Activated T-helper 1 cell treated with anti-CD3 and anti-CD28 coated beads, Interleukin-12 subunit alpha, Interleukin-12 subunit beta, Interleukin-2, Interleukin-4 antibody, amounts not matched to agents 30 ng/mL and 10 ng/mL and 1 ng/mL, durations not matched to agents 14 hours and 24 hours and 36 hours (primary cell): ENCODE data around the gene FAM3C. TPM values are rescaled to one million over a fixed set of nuclear protein-coding genes. Genes with fewer than 3 reads are reported as not detected.

Source experiments
- DNase-seq: peaks from one replicate; pipeline ENCODE4 v3.0.0; 2021; ENCODE audit warnings: low spot score
- H3K27ac Mint-ChIP-seq: one replicate; pipeline ENCODE4 v1.8.0; 2021; ENCODE audit warnings: mild to moderate bottlenecking, mixed read lengths
- H3K27me3 Mint-ChIP-seq: one replicate; pipeline ENCODE4 v1.8.0; 2022; ENCODE audit warnings: mild to moderate bottlenecking, moderate library complexity, mixed read lengths; ENCODE audit not compliant: insufficient read depth
- H3K36me3 Mint-ChIP-seq: one replicate; pipeline ENCODE4 v1.8.0; 2021; ENCODE audit warnings: low read depth, mixed read lengths
- H3K4me1 Mint-ChIP-seq: one replicate; pipeline ENCODE4 v1.8.0; 2021; ENCODE audit warnings: low read depth, mixed read lengths
- H3K4me3 Mint-ChIP-seq: one replicate; pipeline ENCODE4 v1.8.0; 2021; ENCODE audit warnings: mild to moderate bottlenecking, moderate library complexity, mixed read lengths
- H3K9me3 Mint-ChIP-seq: one replicate; pipeline ENCODE4 v1.8.0; 2021; ENCODE audit warnings: mixed read lengths
- intact Hi-C: fragments of 100-400 bp; cut with micrococcal nuclease; formaldehyde crosslinking; loops from one replicate; pipeline ENCODE4 v1.15.1; 2024
- total RNA-seq: library from RNA; stranded (reverse); gene quantifications from 2 replicates; pipeline ENCODE4 v1.2.3, GENCODE V29; 2022

FAM3C gene
- total RNA-seq, 1 donor from 2014 or later, result 103 TPM

GRCh38 chr7:121360564-121360963 is 35.5 kb downstream of the FAM3C start:
- H3K4me1 Mint-ChIP-seq, result peaks cover 13% of the 10 kb centered on the region
- no peaks in the 10 kb centered on the region for H3K27me3 Mint-ChIP-seq
- H3K9me3 Mint-ChIP-seq, result no peaks in the 10 kb centered on the region
- DNase-seq, result no peak
- H3K36me3 Mint-ChIP-seq, result peaks cover 58% of the 10 kb centered on the region
- no peak overlapping the region for H3K4me3 Mint-ChIP-seq
- H3K27ac Mint-ChIP-seq, result peak overlapping the region; percentile 4
- intact Hi-C loops, result loop anchor here (10.0 kb wide), 2 partner anchors 376 to 406 kb away; partner anchors contain the start of genes CPED1 and ING3

GRCh38 chr7:121355574-121355973 is 40.5 kb downstream of the FAM3C start:
- Mint-ChIP-seq H3K36me3 (peaks cover 60% of the 10 kb centered on the region), H3K27me3 (no peaks in the 10 kb centered on the region), H3K9me3 (no peaks in the 10 kb centered on the region), H3K4me3 (no peak overlapping the region), H3K27ac (no peak overlapping the region), H3K4me1 (peaks cover 26% of the 10 kb centered on the region)
- DNase-seq, result no peak
- intact Hi-C loops, result no loop called here

GRCh38 chr7:121352323-121352722 is 43.8 kb downstream of the FAM3C start:
- Mint-ChIP-seq H3K4me1 (peaks cover 26% of the 10 kb centered on the region), H3K4me3 (no peak overlapping the region), H3K27me3 (no peaks in the 10 kb centered on the region), H3K27ac (no peak overlapping the region), H3K9me3 (no peaks in the 10 kb centered on the region), H3K36me3 (peaks cover 52% of the 10 kb centered on the region)
- DNase-seq, result no peak
- intact Hi-C loops, result no loop called here

- intact Hi-C loops, result no loop called here
- no peak for DNase-seq
- no peak overlapping the region for H3K4me3 Mint-ChIP-seq
Measured at GRCh38 chr7:121351682-121352081, 44.4 kb downstream of the FAM3C start.

GRCh38 chr7:121344497-121344896 is 51.6 kb downstream of the FAM3C start:
- Mint-ChIP-seq H3K27me3 (no peaks in the 10 kb centered on the region), H3K36me3 (peaks cover 35% of the 10 kb centered on the region), H3K9me3 (no peaks in the 10 kb centered on the region), H3K27ac (no peak overlapping the region), H3K4me3 (no peak overlapping the region), H3K4me1 (no peaks in the 10 kb centered on the region)
- intact Hi-C loops, result no loop called here
- no peak for DNase-seq

More at GRCh38 chr7:121351682-121352081, 44.4 kb downstream of the FAM3C start:
- Mint-ChIP-seq H3K4me1 (peaks cover 21% of the 10 kb centered on the region), H3K27ac (no peak overlapping the region), H3K36me3 (peaks cover 52% of the 10 kb centered on the region), H3K9me3 (no peaks in the 10 kb centered on the region), H3K27me3 (no peaks in the 10 kb centered on the region)

GRCh38 chr7:121344093-121344492 is 52.0 kb downstream of the FAM3C start:
- H3K4me1 Mint-ChIP-seq, result no peaks in the 10 kb centered on the region
- no peak overlapping the region for H3K4me3 Mint-ChIP-seq
- H3K27ac Mint-ChIP-seq, result no peak overlapping the region
- H3K27me3 Mint-ChIP-seq, result no peaks in the 10 kb centered on the region
- no peak for DNase-seq
- no peaks in the 10 kb centered on the region for H3K9me3 Mint-ChIP-seq
- intact Hi-C loops, result no loop called here
- peaks cover 36% of the 10 kb centered on the region for H3K36me3 Mint-ChIP-seq

GRCh38 chr7:121343302-121343701 is 52.8 kb downstream of the FAM3C start:
- Mint-ChIP-seq H3K4me1 (no peaks in the 10 kb centered on the region), H3K27ac (no peak overlapping the region), H3K36me3 (peaks cover 40% of the 10 kb centered on the region), H3K4me3 (no peak overlapping the region), H3K9me3 (no peaks in the 10 kb centered on the region), H3K27me3 (no peaks in the 10 kb centered on the region)
- DNase-seq, result no peak
- intact Hi-C loops, result no loop called here

- DNase-seq, result no peak
- no peaks in the 10 kb centered on the region for H3K9me3 Mint-ChIP-seq
- intact Hi-C loops, result no loop called here
- H3K27me3 Mint-ChIP-seq, result no peaks in the 10 kb centered on the region
- no peak overlapping the region for H3K27ac Mint-ChIP-seq
- H3K4me3 Mint-ChIP-seq, result no peak overlapping the region
- H3K4me1 Mint-ChIP-seq, result no peaks in the 10 kb centered on the region
- peaks cover 40% of the 10 kb centered on the region for H3K36me3 Mint-ChIP-seq
Measured at GRCh38 chr7:121342631-121343030, 53.5 kb downstream of the FAM3C start.

- H3K27me3 Mint-ChIP-seq, result peaks cover 5% of the 10 kb centered on the region
- intact Hi-C loops, result no loop called here
- H3K27ac Mint-ChIP-seq, result no peak overlapping the region
Measured at GRCh38 chr7:121341933-121342332, 54.2 kb downstream of the FAM3C start.

GRCh38 chr7:121339082-121339481 is 57.0 kb downstream of the FAM3C start:
- DNase-seq, result no peak
- Mint-ChIP-seq H3K36me3 (peaks cover 23% of the 10 kb centered on the region), H3K27me3 (peaks cover 20% of the 10 kb centered on the region), H3K9me3 (no peaks in the 10 kb centered on the region), H3K4me3 (no peak overlapping the region), H3K27ac (no peak overlapping the region), H3K4me1 (no peaks in the 10 kb centered on the region)
- intact Hi-C loops, result loop anchor here (10.0 kb wide), 1 partner anchor 656 kb away; no protein-coding TSS in a partner anchor

More at GRCh38 chr7:121341933-121342332, 54.2 kb downstream of the FAM3C start:
- no peak overlapping the region for H3K4me3 Mint-ChIP-seq
- no peaks in the 10 kb centered on the region for H3K4me1 Mint-ChIP-seq
- peaks cover 35% of the 10 kb centered on the region for H3K36me3 Mint-ChIP-seq
- DNase-seq, result no peak
- no peaks in the 10 kb centered on the region for H3K9me3 Mint-ChIP-seq

GRCh38 chr7:121337398-121337797 is 58.7 kb downstream of the FAM3C start:
- intact Hi-C loops, result loop anchor here (10.0 kb wide), 1 partner anchor 657 kb away; no protein-coding TSS in a partner anchor
- Mint-ChIP-seq H3K36me3 (peaks cover 16% of the 10 kb centered on the region), H3K9me3 (no peaks in the 10 kb centered on the region)

GRCh38 chr7:121336579-121336978 is 59.5 kb downstream of the FAM3C start:
- Mint-ChIP-seq H3K36me3 (peaks cover 8% of the 10 kb centered on the region), H3K27ac (no peak overlapping the region), H3K4me3 (no peak overlapping the region), H3K27me3 (peaks cover 32% of the 10 kb centered on the region), H3K4me1 (no peaks in the 10 kb centered on the region), H3K9me3 (no peaks in the 10 kb centered on the region)
- DNase-seq, result no peak
- intact Hi-C loops, result loop anchor here (10.0 kb wide), 1 partner anchor 658 kb away; no protein-coding TSS in a partner anchor

More at GRCh38 chr7:121337398-121337797, 58.7 kb downstream of the FAM3C start:
- Mint-ChIP-seq H3K27me3 (peaks cover 24% of the 10 kb centered on the region), H3K27ac (no peak overlapping the region), H3K4me3 (no peak overlapping the region), H3K4me1 (no peaks in the 10 kb centered on the region)
- no peak for DNase-seq

- Mint-ChIP-seq H3K36me3 (peaks cover 4% of the 10 kb centered on the region), H3K9me3 (no peaks in the 10 kb centered on the region), H3K4me3 (no peak overlapping the region), H3K27ac (no peak overlapping the region), H3K4me1 (peaks cover 5% of the 10 kb centered on the region), H3K27me3 (peaks cover 44% of the 10 kb centered on the region)
- no peak for DNase-seq
- intact Hi-C loops, result loop anchor here (5.0 to 10.0 kb wide), 2 partner anchors 348 to 660 kb away; partner anchors contain the start of gene CPED1
Measured at GRCh38 chr7:121334875-121335648, 61.0 kb downstream of the FAM3C start.
